ENCODE results near the gene FARP1. TPM values are rescaled to one million over a fixed set of nuclear protein-coding genes. Genes with fewer than 3 reads are reported as not detected.

Gene FARP1
- total and polyA plus RNA-seq, 2 experiments from 2014 or later: 43.2 to 44.2 TPM

DNA sequence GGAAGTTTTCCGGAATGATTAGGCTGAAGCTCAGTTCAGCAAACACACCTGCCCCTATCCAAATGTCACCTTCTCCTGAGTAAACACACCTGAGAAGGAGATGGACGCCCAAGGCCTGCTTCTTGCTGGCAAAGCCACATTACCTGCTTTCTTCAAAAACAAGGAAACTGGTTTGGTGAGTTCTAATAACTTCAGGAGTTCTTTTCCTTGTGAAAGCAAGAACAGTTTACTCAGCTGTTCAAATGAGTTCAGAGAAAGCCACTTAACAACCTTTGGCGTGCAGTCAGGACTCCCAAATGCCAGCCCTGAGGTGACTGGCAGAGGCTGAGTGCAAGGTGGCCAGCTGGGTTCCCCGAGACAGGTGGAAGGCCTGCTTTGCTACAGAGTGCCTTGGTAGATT is 273.5 kb downstream of the FARP1 start:
- TF ChIP-seq, protein P1, sequence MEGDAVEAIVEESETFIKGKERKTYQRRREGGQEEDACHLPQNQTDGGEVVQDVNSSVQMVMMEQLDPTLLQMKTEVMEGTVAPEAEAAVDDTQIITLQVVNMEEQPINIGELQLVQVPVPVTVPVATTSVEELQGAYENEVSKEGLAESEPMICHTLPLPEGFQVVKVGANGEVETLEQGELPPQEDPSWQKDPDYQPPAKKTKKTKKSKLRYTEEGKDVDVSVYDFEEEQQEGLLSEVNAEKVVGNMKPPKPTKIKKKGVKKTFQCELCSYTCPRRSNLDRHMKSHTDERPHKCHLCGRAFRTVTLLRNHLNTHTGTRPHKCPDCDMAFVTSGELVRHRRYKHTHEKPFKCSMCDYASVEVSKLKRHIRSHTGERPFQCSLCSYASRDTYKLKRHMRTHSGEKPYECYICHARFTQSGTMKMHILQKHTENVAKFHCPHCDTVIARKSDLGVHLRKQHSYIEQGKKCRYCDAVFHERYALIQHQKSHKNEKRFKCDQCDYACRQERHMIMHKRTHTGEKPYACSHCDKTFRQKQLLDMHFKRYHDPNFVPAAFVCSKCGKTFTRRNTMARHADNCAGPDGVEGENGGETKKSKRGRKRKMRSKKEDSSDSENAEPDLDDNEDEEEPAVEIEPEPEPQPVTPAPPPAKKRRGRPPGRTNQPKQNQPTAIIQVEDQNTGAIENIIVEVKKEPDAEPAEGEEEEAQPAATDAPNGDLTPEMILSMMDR (IDR thresholded peaks at IDR 0.05; ENCODE audit: low read depth, low read length): no peak
- Histone ChIP-seq H3K27me3 (no peaks in the 10 kb centered on the region), H3K27ac (no peak overlapping the region), H3K4me1 (ENCODE audit: low read depth) (no peaks in the 10 kb centered on the region), H3K4me3 (no peak overlapping the region), H3K36me3 (no peaks in the 10 kb centered on the region), H3K9me3 (ENCODE audit: low read depth) (no peaks in the 10 kb centered on the region)
- DNase-seq (ENCODE audit: low read depth in 1 of 2, low spot score in 1 of 2): no peak

DNA sequence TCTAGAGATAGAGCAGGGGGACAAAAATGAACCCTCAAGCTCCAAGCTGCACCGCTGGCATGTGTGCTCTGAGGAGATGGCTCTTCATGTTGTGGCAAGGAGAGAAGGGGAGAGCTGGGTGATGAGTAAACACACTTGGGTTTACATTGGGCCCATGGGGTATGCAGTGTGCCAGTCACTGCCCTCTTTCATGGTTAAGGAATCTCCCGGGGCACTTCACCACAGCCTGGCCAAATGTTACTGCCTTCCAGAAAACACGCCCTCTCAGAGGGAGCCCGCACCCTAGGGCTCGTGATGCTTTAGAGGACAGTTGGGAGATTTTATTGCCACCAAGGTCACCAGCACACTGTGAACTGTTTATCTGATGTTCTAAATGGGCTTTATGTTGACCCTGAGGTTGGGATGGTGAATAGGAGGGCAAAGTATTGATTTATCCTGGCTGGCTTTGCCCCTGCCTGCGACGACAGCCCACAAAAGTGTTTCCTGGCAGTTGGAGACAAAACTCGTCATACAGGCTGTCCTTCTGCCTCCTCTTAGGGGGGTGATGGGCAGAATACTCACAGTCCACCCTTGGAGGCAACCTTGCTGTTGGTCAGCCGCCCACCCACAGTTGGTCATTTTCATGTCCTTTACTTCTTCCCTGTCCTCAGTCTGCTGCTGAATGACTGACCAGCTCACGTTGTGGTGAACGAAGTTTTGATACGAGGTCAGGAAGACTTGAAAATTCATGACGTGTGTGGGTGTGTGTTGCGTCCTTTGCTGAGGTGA is 277.1 kb downstream of the FARP1 start:
- H3K9me3 ChIP-seq (ENCODE audit: low read depth): no peaks in the 10 kb centered on the region
- DNase-seq (ENCODE audit: low read depth in 1 of 2, low spot score in 1 of 2): no peak
- no peaks in the 10 kb centered on the region for H3K36me3 ChIP-seq
- TF ChIP-seq, protein P1 (IDR thresholded peaks at IDR 0.05; ENCODE audit: low read depth, low read length): no peak
- no peaks in the 10 kb centered on the region for H3K27me3 ChIP-seq
- no peaks in the 10 kb centered on the region for H3K4me1 ChIP-seq (ENCODE audit: low read depth)
- no peak overlapping the region for H3K4me3 ChIP-seq
- no peak overlapping the region for H3K27ac ChIP-seq

DNA sequence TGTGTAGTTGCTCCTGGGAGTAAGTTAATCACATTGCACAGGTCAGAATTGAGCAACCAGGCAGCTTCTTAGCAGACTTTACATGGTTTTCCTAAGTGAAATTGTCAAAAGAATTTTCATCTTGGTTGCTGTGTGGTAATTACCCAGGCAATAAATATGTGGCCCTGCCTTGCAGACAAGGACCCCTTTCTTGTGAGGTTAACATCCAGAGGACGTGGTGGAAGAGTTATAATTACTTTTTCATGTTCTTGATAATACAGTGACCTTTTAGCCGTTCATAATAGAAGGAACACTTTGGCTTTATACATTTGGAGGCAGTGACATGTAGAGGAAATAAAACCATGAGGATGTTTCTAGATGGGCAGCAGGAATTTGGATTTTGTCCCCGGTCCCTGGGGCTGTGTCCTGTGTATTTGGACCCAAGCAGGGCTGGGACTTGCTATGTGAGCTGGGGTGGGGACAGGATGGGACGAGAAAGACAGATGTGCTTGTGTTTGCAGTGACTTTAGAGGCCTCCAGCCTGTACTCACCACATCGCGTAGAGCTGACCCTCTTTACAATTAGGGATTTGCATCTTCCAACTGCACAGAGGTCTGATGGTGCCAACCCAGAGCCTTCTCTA is 277.8 kb downstream of the FARP1 start:
- Histone ChIP-seq H3K9me3 (ENCODE audit: low read depth) (no peaks in the 10 kb centered on the region), H3K4me1 (ENCODE audit: low read depth) (no peaks in the 10 kb centered on the region), H3K4me3 (no peak overlapping the region), H3K27ac (no peak overlapping the region), H3K27me3 (no peaks in the 10 kb centered on the region), H3K36me3 (no peaks in the 10 kb centered on the region)
- DNase-seq (ENCODE audit: low read depth in 1 of 2, low spot score in 1 of 2): no peak
- TF ChIP-seq, protein P1 (IDR thresholded peaks at IDR 0.05; ENCODE audit: low read depth, low read length): no peak

DNA sequence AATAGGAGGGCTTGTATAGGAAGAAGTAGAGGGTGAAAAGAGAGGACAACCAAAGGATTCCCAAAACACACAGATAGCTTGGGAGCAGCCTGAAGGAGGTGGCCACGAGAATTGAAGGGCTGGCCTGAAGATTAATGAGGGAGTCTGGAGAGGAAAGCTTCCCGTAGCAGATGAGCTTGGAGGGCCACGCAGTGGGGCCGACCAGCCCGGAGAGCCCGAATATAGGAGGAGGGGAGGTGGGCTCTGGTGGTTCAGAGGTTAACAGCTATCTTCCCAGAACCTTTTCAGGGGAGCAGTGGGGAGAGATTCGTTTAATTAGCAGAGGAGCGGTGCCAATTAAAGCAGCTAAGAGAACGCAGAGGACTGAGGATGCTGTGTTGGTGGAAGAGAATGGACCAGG is 279.2 kb downstream of the FARP1 start:
- Histone ChIP-seq H3K4me3 (no peak overlapping the region), H3K36me3 (no peaks in the 10 kb centered on the region), H3K9me3 (ENCODE audit: low read depth) (no peaks in the 10 kb centered on the region), H3K27me3 (no peaks in the 10 kb centered on the region), H3K27ac (no peak overlapping the region), H3K4me1 (ENCODE audit: low read depth) (no peaks in the 10 kb centered on the region)
- TF ChIP-seq, protein P1 (IDR thresholded peaks at IDR 0.05; ENCODE audit: low read depth, low read length): no peak
- no peak for DNase-seq (ENCODE audit: low read depth in 1 of 2, low spot score in 1 of 2)

DNA sequence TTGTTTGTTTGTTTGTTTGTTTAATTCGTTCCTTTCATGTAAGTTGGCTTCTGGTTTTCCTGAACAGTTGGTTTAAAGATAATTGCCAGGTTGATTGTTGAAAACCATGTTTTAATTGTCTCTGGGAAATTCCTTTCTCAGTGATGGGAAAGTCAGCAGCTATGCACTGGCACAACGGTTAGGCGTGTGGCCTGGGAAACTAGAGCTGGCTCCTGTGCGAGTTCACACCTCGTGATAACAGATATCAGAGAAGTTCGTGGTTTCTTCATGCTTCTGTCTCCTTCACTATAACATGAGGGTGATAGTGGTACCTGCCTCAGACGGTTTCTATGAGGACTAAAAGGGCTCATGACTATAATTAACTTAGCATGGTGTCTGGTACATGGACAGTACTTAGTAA is 280.5 kb downstream of the FARP1 start:
- DNase-seq (ENCODE audit: low read depth in 1 of 2, low spot score in 1 of 2): no peak
- no peaks in the 10 kb centered on the region for H3K36me3 ChIP-seq
- no peaks in the 10 kb centered on the region for H3K4me1 ChIP-seq (ENCODE audit: low read depth)
- no peak overlapping the region for H3K27ac ChIP-seq
- TF ChIP-seq, protein P1 (IDR thresholded peaks at IDR 0.05; ENCODE audit: low read depth, low read length): no peak
- no peaks in the 10 kb centered on the region for H3K9me3 ChIP-seq (ENCODE audit: low read depth)
- no peaks in the 10 kb centered on the region for H3K27me3 ChIP-seq
- H3K4me3 ChIP-seq: no peak overlapping the region
